Stimulated activated naive CD8-positive, alpha-beta T cell treated with anti-CD3 and anti-CD28 coated beads, Interleukin-15, Interleukin-2, amounts not matched to agents 100 U/mL and 50 U/mL, for 24 hours (primary cell): ENCODE measurements around the gene RAB2B.

ENCODE experiments used
- ATAC-seq: fragments of 150-1000 bp; cut with Tn5 transposase; one replicate; pipeline ENCODE4 v1.10.0; 2021
- DNase-seq: peaks from one replicate; pipeline ENCODE4 v3.0.0; 2021

RAB2B gene

DNA sequence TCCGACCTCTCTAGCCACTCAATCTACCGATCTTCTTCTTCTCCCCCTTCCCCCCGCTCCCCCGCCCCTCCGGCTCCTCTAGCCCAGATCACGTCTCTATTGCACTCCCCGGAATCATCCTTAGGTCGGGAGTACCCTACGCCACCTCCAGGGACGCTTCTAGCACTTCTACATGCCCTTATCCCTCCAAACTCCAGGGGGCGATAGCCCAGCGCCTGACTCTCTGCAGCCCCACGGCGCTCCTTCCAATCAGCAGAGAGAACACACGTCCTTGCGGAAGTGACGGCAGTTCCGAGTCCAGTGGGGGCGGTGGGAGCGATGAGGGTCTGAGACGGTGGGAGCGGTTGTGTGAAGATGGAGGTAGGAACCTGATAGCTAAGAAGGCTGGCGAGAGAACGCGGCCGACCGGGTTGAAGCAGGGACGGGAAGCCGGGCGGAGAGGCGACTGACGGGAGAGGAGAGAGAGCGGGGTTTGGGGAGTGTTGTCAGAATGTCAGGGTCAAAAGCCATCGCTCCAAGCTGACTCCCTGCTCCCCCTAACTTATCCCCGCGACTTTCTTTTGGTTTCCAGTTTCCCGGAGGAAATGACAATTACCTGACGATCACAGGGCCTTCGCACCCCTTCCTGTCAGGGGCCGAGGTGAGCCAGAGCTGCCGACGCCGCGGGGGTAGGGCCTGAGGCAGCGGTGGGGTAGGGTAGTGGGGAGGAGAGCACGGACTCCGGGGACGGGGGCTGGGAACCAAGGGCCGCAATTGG, at the start of gene RAB2B, which contains the start of gene TOX4:
TSS of gene RAB2B (minus strand) at position 35 of the 757 bp plus-strand sequence. CDS start 87 bp downstream, outside the sequence.
TSS of gene TOX4 (plus strand) at position 271 of the 757 bp plus-strand sequence. CDS start at position 355, 84 bp downstream.
- DNase-seq, result peak; percentile 92
- peak; percentile 100 for ATAC-seq

GRCh38 chr14:21525962-21526671, 49.4 kb upstream of the RAB2B start, which contains the start of gene SALL2:
TSS of gene SALL2 (minus strand) at chr14:21526346. CDS start at chr14:21526127, 219 bp downstream.
- ATAC-seq, result peak; percentile 81

GRCh38 chr14:21525571-21525961, 48.8 kb upstream of the RAB2B start:
- DNase-seq (no peak), ATAC-seq (no peak)

More at GRCh38 chr14:21525962-21526671, 49.4 kb upstream of the RAB2B start, which contains the start of gene SALL2:
- DNase-seq, result peak; percentile 73

DNA sequence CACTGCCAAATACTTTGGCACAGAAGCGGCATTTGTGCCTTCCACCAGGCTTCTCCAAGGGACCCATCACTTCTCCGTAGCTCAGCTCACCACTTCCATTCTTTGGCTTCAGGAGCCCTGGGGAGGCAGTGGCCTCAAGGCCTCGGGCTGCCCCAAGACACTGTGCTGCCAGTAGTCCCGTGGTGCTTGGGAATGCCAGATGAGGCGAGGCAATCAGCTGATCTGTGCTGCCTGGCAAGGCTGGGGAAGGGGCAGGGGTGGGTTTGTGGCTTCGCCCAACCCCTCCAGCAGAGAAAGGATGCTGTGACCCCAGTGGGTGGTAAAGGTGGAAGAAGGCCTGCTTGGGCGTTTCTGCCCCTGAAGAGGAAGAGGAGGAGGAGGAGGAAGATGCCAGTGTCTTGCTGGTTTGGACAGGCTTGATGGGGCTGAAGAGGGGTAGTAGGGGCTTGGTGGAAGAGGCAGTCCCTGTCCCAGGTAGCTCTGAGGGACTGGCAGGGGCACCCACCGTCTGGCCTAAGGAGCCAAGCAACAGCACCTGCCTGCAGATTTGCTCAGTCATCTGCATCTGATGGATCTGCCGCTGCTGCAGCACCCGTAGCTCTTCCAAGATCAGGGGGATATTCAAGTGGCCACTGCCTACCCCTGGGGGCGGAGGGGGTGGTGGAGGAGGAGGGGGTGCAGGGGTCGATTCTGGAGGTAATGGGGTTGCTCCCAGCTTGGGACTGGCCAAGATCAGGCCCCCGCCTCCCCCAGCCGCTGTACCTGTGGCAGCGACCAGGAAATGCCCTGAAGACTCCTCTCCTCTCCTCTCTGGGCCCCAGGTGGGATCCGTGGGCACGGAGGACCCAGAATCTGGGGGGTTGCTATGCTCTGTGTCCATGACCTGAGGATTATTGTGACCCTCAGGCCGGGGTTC, 48.1 kb upstream of the RAB2B start:
- ATAC-seq, result no peak
- no peak for DNase-seq

DNA sequence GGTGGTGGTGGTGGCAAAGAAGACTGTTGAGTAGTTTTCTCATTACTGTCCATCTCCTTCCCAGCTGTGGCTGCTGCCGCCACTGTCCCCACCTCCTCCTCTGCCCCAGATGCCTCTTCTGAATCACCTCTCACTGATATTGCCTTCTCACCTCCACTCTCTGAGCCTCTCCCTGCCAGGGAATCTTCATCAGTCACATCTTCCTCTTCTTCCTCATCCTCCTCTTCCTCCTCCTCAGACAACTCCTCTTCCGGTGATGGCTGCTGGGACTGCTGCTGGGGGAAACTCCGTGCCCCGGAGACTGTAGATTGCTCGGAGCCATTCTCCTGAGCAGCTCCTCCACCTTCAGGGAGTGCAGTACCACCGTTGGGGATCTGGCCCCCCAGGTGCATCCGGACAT, 46.4 kb upstream of the RAB2B start:
- no peak for ATAC-seq
- DNase-seq, result no peak

DNA sequence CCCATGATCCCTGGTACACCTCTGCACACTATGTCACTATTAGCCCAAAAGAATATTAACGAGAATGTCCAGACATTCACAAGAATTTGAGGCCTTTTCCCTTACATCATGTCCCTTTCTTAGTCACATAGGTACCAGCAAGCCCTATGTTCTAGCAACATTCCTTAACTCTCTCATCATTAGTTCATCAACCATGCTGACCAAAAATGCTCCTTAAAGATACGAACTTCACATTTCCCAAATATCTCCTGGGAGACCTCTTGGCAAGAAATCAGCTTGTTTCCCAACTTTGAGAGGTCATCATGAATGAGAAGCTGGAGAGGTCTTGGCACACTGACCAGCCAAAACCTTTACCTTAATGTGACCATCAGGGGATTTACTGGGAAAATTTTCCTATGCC, 44.7 kb upstream of the RAB2B start:
- ATAC-seq, result no peak

GRCh38 chr14:21520767-21521166, 44.0 kb upstream of the RAB2B start:
- ATAC-seq (no peak), DNase-seq (no peak)

More for the DNA sequence above, 44.7 kb upstream of the RAB2B start:
- no peak for DNase-seq

- DNase-seq, result no peak
- ATAC-seq, result no peak
These were observed 42.0 kb upstream of the RAB2B start for GRCh38 chr14:21518725-21519124.

DNA sequence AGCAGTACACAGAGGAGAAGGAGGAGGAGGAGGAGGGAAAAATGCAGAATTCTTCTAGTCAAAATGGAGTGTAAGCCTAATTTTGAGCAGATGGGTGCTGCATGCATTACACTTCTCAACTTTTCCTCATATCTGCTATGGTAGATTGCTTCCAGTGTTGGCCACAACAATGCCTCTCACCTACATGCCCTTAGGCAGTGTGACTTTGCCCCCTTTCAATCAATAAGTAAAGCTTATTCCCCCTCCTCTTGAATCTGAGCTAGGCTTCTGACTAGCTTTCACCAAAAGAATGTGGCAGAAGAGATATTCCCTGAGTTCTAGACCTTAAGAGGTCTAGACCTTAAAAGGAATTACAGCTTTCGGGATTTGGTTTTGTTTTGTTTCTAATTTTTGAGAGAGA, 37.6 kb upstream of the RAB2B start:
- DNase-seq, result no peak
- ATAC-seq, result no peak

DNA sequence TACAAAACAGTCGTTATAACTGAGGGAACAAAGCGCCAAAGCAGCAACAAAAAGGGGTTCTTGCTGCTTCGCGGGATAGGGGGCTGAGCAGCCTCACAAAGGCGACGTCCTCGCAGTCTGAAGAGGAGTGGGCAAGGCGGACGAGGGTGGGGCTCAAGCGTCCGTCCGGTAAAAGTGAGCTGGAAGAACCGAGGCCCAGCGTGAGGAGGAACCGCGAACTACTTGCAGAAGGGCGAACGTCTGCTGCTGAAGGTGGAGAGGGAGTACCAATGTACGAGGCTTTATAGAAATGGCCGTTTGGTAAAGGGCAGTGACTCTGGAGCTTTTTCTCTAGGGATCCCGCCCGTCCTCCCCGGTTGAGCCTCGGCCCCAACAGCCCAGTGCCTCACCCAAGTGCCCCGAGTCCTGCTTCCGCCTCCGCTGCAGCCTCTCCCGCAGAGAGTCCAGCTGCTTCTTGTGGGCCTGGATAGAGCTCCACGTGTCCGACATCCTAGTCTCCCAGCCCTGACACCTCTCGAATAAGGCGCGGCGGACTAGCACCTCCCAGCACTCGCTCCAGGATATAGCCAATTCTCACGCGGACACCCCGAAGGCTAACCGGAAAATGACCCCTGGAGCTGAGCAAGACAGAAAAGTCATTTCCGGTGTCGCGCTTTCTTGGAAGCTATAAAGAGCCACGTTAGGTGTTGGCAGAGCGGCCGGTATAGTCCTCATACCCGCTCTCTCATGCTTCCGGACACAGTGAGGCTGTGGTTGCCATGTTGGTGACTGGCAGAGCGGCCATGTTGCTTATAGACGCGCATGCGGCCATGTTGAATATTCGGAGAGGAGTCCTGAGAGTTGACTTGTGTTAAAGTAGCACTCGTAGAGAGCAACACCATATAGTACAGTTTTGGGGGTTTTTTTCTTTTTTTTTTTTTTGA, 34.2 kb upstream of the RAB2B start, which contains the start of gene METTL3:
TSS of gene METTL3 (minus strand) at position 606 of the 923 bp plus-strand sequence. CDS start at position 489, 117 bp downstream.
- peak; percentile 100 for ATAC-seq
- peak; percentile 89 for DNase-seq

- ATAC-seq, result no peak
- no peak for DNase-seq
These were observed 32.8 kb upstream of the RAB2B start for GRCh38 chr14:21509432-21510143.

DNA sequence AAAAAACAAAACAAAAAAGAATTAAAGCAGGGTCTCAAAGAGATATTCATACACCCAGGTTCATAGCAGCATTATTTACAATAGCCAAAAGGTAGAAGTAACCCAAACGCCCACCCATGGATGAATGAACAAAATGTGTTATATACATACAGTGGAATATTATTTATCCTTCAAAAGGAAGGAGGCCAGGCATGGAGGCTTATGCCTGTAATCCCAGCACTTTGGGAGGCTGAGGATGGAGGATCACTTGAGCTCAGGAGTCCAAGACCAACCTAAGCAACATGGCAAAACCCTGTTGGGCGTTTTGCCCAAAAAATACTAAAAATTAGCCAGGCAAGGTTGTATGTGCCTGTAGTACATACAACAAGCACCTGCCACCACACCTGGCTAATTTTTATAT, 29.8 kb upstream of the RAB2B start:
- ATAC-seq (no peak), DNase-seq (no peak)

DNA sequence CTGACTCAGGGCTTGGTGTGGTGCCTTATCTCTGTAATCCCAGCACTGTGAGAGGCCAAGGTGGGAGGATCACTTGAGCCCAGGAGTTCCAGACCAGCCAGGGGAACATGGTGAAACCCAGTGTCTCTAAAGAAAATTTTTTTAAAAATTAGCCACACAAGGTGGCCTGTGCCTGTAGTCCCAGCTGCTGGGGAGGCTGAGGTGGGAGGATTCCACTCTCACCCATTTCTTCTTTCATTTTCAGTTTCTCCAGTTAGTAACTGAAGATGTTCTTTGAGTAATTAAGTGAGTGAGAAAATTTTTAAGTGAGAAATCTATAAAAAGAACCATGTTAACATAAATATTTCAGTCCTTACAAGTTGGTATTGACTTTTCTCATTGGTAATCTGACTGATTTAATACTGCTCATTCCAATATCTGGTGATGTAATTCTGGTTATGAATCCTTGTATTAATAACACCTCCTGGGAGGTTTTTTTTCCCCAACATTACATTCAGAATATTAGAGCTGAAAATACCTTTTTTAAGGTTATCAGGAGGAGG, 28.3 kb upstream of the RAB2B start:
- DNase-seq, result no peak
- peak; percentile 67 for ATAC-seq

DNA sequence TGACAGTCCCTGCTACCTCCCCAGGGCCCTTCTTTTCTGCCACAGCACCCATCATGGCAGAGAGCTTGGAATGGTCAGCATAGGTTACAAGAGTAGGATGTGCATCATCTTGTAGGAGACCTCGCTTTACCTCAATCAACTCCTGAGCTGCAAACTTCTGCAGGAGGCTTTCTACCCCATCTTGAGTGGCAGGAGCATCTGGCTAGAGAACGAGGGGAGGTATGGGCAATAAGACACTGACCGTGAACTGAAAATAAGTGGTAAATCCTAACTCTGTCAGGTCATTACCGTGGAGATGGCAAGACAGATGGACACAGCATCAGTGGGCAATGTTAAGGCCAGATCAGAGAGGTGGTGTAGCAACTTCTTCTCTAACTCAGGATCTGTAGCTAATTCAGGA, 26.6 kb upstream of the RAB2B start:
- no peak for ATAC-seq
- no peak for DNase-seq

DNA sequence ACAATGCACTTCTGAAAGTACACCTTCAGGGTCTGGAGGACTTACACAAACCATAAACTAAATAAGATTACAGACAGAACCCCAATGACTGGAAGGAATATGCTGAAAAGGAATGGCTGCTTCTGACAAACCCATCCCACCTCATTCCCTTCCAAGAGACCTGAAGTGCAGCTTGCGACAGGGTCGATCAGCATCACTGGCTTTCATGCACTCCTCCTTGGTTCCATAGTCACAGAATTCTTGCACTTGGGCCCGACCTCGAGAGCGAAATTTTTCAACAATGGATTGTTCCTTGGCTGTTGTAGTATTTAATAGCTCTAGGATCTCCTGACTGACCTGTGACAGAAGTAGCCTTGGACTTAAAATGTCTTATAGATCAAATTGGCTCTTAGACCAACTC, 24.8 kb upstream of the RAB2B start:
- no peak for DNase-seq
- ATAC-seq, result no peak

DNA sequence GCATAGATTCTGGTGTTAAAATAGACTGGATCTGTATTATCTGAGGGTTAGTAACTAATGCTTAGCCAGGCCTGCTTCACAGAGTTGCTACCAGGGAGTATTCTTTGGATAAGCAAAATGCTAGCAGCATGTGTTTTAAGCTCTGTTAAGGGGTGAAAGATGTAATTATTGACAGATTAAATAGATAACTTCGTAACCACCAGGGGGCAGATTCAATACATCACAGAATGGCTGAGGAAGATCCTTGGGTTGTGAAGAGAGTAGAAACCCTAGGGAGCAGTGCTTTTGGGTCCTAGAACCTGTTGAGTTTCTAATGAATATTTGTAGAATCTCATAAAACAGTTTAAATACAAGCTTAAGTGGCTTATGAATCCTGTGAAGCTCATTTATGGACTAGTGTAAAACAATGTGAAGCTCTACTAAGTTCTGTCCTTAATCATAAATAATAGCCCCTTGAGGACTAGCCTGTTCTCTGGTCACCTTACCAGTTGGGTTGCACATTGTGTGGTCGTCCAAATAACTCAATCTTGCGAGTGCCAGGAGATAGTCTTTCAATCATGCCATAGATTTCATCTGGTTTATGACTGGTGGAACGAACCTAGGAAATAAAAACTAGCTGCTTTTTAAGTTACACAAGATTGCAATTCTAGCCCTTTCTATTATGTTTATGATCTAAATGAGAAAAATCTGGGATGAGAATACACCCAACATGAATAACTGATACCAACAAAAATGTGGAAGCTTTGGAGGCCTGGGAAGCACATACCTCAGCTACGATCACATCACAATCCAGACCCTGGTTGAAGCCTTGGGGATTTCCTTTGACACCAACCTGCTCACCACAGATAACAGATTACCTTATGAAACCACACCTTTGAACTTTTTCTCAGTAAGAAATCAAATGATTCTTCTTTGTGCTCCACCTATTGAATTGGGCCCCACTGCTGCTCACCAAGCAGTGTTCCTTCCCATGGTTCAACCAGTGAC, 22.1 kb upstream of the RAB2B start:
- no peak for DNase-seq
- peak; percentile 50 for ATAC-seq

GRCh38 chr14:21496453-21496852, 19.7 kb upstream of the RAB2B start:
- no peak for ATAC-seq
- no peak for DNase-seq

GRCh38 chr14:21494902-21495762, 18.4 kb upstream of the RAB2B start:
- no peak for ATAC-seq
- no peak for DNase-seq
